ENCODE results near the gene AKAP1. TPM values are rescaled to one million over a fixed set of nuclear protein-coding genes. Genes with fewer than 3 reads are reported as not detected.

AKAP1 gene, protein sequence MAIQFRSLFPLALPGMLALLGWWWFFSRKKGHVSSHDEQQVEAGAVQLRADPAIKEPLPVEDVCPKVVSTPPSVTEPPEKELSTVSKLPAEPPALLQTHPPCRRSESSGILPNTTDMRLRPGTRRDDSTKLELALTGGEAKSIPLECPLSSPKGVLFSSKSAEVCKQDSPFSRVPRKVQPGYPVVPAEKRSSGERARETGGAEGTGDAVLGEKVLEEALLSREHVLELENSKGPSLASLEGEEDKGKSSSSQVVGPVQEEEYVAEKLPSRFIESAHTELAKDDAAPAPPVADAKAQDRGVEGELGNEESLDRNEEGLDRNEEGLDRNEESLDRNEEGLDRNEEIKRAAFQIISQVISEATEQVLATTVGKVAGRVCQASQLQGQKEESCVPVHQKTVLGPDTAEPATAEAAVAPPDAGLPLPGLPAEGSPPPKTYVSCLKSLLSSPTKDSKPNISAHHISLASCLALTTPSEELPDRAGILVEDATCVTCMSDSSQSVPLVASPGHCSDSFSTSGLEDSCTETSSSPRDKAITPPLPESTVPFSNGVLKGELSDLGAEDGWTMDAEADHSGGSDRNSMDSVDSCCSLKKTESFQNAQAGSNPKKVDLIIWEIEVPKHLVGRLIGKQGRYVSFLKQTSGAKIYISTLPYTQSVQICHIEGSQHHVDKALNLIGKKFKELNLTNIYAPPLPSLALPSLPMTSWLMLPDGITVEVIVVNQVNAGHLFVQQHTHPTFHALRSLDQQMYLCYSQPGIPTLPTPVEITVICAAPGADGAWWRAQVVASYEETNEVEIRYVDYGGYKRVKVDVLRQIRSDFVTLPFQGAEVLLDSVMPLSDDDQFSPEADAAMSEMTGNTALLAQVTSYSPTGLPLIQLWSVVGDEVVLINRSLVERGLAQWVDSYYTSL
- 100 to 1,000 TPM in 1 of 4 donors, 10 to 100 TPM in 3; 78.6 to 154 (median 95.4) TPM for total RNA-seq

GRCh38 chr17:57084802-57085447 lies at the start of gene AKAP1:
AKAP1 (plus strand) TSS chr17:57085246; CDS start chr17:57105465, 20,219 bp downstream.
- WGBS, 2 donors (ENCODE audit: low coverage in 1 of 2) = 0% methylated on average over 5 of the region's 85 CpGs; no CpG with 5 or more reads in 1 of the 2 donors
- H3K4me1 ChIP-seq = peaks cover 0 to 53% (median 0%) of the 10 kb centered on the region in 3 donors
- TF ChIP-seq POLR2A (IDR thresholded peaks at IDR 0.05) = peak; percentile 72 to 93
- TF ChIP-seq, protein P1, sequence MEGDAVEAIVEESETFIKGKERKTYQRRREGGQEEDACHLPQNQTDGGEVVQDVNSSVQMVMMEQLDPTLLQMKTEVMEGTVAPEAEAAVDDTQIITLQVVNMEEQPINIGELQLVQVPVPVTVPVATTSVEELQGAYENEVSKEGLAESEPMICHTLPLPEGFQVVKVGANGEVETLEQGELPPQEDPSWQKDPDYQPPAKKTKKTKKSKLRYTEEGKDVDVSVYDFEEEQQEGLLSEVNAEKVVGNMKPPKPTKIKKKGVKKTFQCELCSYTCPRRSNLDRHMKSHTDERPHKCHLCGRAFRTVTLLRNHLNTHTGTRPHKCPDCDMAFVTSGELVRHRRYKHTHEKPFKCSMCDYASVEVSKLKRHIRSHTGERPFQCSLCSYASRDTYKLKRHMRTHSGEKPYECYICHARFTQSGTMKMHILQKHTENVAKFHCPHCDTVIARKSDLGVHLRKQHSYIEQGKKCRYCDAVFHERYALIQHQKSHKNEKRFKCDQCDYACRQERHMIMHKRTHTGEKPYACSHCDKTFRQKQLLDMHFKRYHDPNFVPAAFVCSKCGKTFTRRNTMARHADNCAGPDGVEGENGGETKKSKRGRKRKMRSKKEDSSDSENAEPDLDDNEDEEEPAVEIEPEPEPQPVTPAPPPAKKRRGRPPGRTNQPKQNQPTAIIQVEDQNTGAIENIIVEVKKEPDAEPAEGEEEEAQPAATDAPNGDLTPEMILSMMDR (IDR thresholded peaks at IDR 0.05) = peak in 3 of 4 experiments; percentile 25 to 55 (median 43)
- TF ChIP-seq POLR2AphosphoS5 (IDR thresholded peaks at IDR 0.05) = peak; percentile 94
- no peak for TF ChIP-seq EP300 (IDR thresholded peaks at IDR 0.05)
- peak within 1 kb of the TSS; percentile 62 to 95 for H3K4me3 ChIP-seq
- no peaks in the 10 kb centered on the region for H3K36me3 ChIP-seq
- peak; percentile 96 for ATAC-seq
- no peaks in the 10 kb centered on the region for H3K9me3 ChIP-seq
- no peaks in the 10 kb centered on the region for H3K27me3 ChIP-seq
- peak within 1 kb of the TSS; percentile 82 to 98 (median 94) for H3K27ac ChIP-seq

DNA sequence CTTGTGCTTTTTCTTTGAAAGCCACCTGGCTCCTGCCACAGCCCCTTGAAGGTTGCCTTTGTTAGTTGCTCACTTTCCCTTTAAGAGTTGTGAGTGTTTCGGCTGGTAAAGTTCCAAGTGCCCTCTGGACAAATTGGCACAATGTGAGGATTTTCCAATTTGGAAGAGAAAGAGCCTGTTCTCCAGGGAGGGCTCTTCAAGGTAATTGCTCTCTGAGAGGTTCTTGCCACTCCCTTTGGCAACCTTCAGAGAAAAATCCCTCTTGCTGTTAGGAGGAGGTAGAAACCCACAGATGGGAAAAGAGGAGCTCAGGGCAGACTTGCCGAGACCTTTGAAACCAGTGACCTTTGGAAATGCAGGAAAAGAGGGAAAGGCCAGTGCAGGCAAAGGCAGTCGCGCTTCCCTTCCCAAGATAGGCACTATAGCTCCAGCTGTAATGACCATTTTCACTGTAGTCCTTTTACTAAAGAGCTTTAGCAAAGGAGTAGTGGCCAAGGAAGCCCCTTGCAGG lies 49.0 kb upstream of the AKAP1 start:
- no peaks in the 10 kb centered on the region for H3K27me3 ChIP-seq
- peak overlapping the region; percentile 40 to 78 (median 68) for H3K27ac ChIP-seq
- H3K4me1 ChIP-seq = peaks cover 7 to 60% (median 12%) of the 10 kb centered on the region in 3 donors
- H3K9me3 ChIP-seq = no peaks in the 10 kb centered on the region
- TF ChIP-seq POLR2A (IDR thresholded peaks at IDR 0.05) (no peak), POLR2AphosphoS5 (IDR thresholded peaks at IDR 0.05) (peak; percentile 58)
- 37 to 62% methylated on average over 2 to 4 of the region's 4 CpGs for WGBS, 2 donors (ENCODE audit: low coverage in 1 of 2)
- no peaks in the 10 kb centered on the region for H3K36me3 ChIP-seq
- peak; percentile 56 for ATAC-seq
- H3K4me3 ChIP-seq = peak overlapping the region in 1 of 2 donors; percentile 4

DNA sequence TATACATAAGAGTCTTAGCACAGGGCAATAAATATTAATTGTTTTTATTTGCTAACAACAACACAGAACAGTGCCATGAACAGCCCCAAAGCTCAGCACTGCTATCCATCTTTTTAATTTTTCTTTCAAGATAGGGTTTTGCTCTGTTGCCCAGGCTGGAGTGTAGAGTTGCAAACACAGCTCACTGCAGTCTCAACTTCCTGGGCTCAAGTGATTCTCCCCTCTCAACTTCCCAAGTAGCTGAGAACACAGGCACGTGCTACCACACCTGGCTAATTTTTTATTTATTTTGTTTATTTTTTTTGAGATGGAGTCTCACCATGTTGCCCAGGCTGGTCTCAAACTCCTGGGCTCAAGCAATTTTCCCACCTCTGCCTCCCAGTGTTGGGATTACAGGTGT lies 47.6 kb upstream of the AKAP1 start:
- ATAC-seq = no peak
- 67 to 75% methylated on average over 1 of the region's 1 CpG for WGBS, 2 donors (ENCODE audit: low coverage in 1 of 2)
- H3K4me3 ChIP-seq = no peak overlapping the region
- TF ChIP-seq, protein P1 (IDR thresholded peaks at IDR 0.05) = no peak
- TF ChIP-seq POLR2AphosphoS5 (IDR thresholded peaks at IDR 0.05) (no peak), EP300 (IDR thresholded peaks at IDR 0.05) (no peak), POLR2A (IDR thresholded peaks at IDR 0.05) (no peak)
- H3K27me3 ChIP-seq = no peaks in the 10 kb centered on the region
- no peak overlapping the region for H3K27ac ChIP-seq
- no peaks in the 10 kb centered on the region for H3K36me3 ChIP-seq
- H3K9me3 ChIP-seq = no peaks in the 10 kb centered on the region
- peaks cover 7 to 52% (median 12%) of the 10 kb centered on the region in 3 donors for H3K4me1 ChIP-seq

GRCh38 chr17:57038486-57038885 lies 46.6 kb upstream of the AKAP1 start:
- Histone ChIP-seq H3K36me3 (no peaks in the 10 kb centered on the region), H3K4me1 (peaks cover 7 to 42% (median 12%) of the 10 kb centered on the region in 3 donors), H3K27ac (no peak overlapping the region), H3K4me3 (no peak overlapping the region), H3K27me3 (no peaks in the 10 kb centered on the region), H3K9me3 (no peaks in the 10 kb centered on the region)
- TF ChIP-seq POLR2A (IDR thresholded peaks at IDR 0.05) = no peak
- TF ChIP-seq EP300 (IDR thresholded peaks at IDR 0.05) = no peak
- TF ChIP-seq POLR2AphosphoS5 (IDR thresholded peaks at IDR 0.05) = no peak
- TF ChIP-seq, protein P1 (IDR thresholded peaks at IDR 0.05) = no peak
- ATAC-seq = no peak
- 78 to 89% methylated on average over 1 to 3 of the region's 3 CpGs for WGBS, 2 donors (ENCODE audit: low coverage in 1 of 2)

All from gastroesophageal sphincter (tissue), 4 donors.